Measurements from ENCODE around the gene RAB25. TPM values are rescaled to one million over a fixed set of nuclear protein-coding genes. Genes with fewer than 3 reads are reported as not detected.

Gene RAB25
- total RNA-seq, 1 experiment from 2014 or later: not detected

DNA sequence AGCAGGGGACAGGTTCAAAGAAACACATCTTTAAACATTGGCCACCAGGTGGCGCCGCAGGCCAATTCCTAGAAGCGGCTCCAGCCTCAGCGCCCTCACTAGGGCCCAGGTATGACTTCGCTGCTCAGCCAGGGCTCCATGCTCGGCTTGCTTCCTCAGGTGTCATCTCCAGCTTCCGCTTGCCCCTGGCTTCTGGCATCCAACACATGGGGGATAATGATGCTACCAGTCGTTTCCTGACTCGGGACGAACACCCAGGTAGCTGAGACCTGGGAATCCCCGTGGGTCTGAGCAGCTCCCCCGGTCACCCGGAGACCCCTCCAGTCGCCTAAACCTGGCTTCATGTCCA is 29.9 kb downstream of the RAB25 start:
- Histone ChIP-seq H3K4me3 (ENCODE audit: low read depth in 2 of 2, low read length in 2 of 2) (no peak overlapping the region), H3K4me1 (ENCODE audit: control insufficient read depth, insufficient read depth, low read length) (peaks cover 10% of the 10 kb centered on the region; the same call in 1 of the 2 replicates), H3K9me3 (ENCODE audit: control insufficient read depth, insufficient read depth, low read depth, low read length) (no peaks in the 10 kb centered on the region), H3K27me3 (ENCODE audit: control insufficient read depth, insufficient read depth, low read length) (no peaks in the 10 kb centered on the region), H3K36me3 (ENCODE audit: control insufficient read depth, insufficient read depth, low read length) (no peaks in the 10 kb centered on the region), H3K27ac (ENCODE audit: low read length) (no peak overlapping the region)
- CTCF ChIA-PET: interaction anchor here (0.6 kb wide), 4 partner anchors 12 to 268 kb away, joined by 3 to 7 read pairs (median 3); no protein-coding TSS in a partner anchor
- POLR2A ChIA-PET: no interaction called here
- TF ChIP-seq CTCF (IDR thresholded peaks at IDR 0.05) (peak; percentile 91), SIN3A (IDR thresholded peaks at IDR 0.05; ENCODE audit: borderline replicate concordance, insufficient read depth, low read depth, low read length) (no peak)
- ATAC-seq: peak; percentile 98
- intact Hi-C loops (cut with micrococcal nuclease; ENCODE audit: unreplicated experiment) (loop anchor here (2.0 kb wide), 1 partner anchor 134 kb away; no protein-coding TSS in a partner anchor), in situ Hi-C loops (cut with HindIII; ENCODE audit: low pct_unique_long_range_greater_than_20kb, low sequenced_read_pairs) (no loop called here)
- no peak for DNase-seq (ENCODE audit: low read depth, low spot score)
- no TSS peak for BruUV-seq (replicated peaks)

- no peaks in the 10 kb centered on the region for H3K36me3 ChIP-seq (ENCODE audit: control insufficient read depth, insufficient read depth, low read length)
- no peak for DNase-seq (ENCODE audit: low read depth, low spot score)
- ChIA-PET POLR2A (no interaction called here), CTCF (interaction anchor here (0.6 to 0.7 kb wide), 3 partner anchors 94 to 228 kb away, joined by 3 to 6 read pairs (median 3); no protein-coding TSS in a partner anchor)
- TF ChIP-seq CTCF (IDR thresholded peaks at IDR 0.05) (no peak), REST (IDR thresholded peaks at IDR 0.05; ENCODE audit: insufficient read depth in 1 of 2, low read depth in 2 of 2, low read length in 1 of 2) (no peak), TCF7L2 (IDR thresholded peaks at IDR 0.05; ENCODE audit: low read depth, low read length) (no peak), POLR2AphosphoS5 (IDR thresholded peaks at IDR 0.05; ENCODE audit: low read depth, low read length) (no peak), SIN3A (IDR thresholded peaks at IDR 0.05; ENCODE audit: borderline replicate concordance, insufficient read depth, low read depth, low read length) (no peak)
- peaks cover 13% of the 10 kb centered on the region for H3K4me1 ChIP-seq (ENCODE audit: control insufficient read depth, insufficient read depth, low read length)
- intact Hi-C loops (cut with micrococcal nuclease; ENCODE audit: unreplicated experiment): loop anchor here (2.0 kb wide), 1 partner anchor 133 kb away; no protein-coding TSS in a partner anchor
- H3K9me3 ChIP-seq (ENCODE audit: control insufficient read depth, insufficient read depth, low read depth, low read length): no peaks in the 10 kb centered on the region
- no peak overlapping the region for H3K27ac ChIP-seq (ENCODE audit: low read length)
- no peak for ATAC-seq
- no peak overlapping the region for H3K4me3 ChIP-seq (ENCODE audit: low read depth in 2 of 2, low read length in 2 of 2)
- no TSS peak for BruUV-seq (replicated peaks)
- H3K27me3 ChIP-seq (ENCODE audit: control insufficient read depth, insufficient read depth, low read length): no peaks in the 10 kb centered on the region
- in situ Hi-C loops (cut with HindIII; ENCODE audit: low pct_unique_long_range_greater_than_20kb, low sequenced_read_pairs): no loop called here
Observed at GRCh38 chr1:156091610-156092009, 30.6 kb downstream of the RAB25 start.
